IMR-90 (cell line): ENCODE measurements around the gene GABRE.

ENCODE experiments used
- CHD1 ChIP-seq: IDR thresholded peaks from 2 replicates; pipeline ENCODE4 v1.6.1; 2012; ENCODE audit warnings: low read depth, low read length, improper control_type of control experiment
- CTCF ChIP-seq: conservative IDR thresholded peaks from 2 replicates; pipeline ENCODE4 v1.5.1; 2012; ENCODE audit warnings: mild to moderate bottlenecking, low read depth, low read length, improper control_type of control experiment

- no peak for TF ChIP-seq CHD1
- no peak for TF ChIP-seq CTCF
These were observed 45.4 kb downstream of the GABRE start for GRCh38 chrX:151929126-151929525.
